HG02759 (cell line): ENCODE data around the gene C5orf52.
A peak's percentile ranks its signal among the peaks of the same experiment; 100 is the strongest.

ENCODE experiments used
- ATAC-seq: cut with Tn5 transposase; IDR thresholded peaks from one replicate; pipeline ENCODE4 v1.9.1; 2021; ENCODE audit warnings: mild to moderate bottlenecking, moderate library complexity; ENCODE audit not compliant: unreplicated experiment

The C5orf52 gene

GRCh38 chr5:157670662-157671591 lies at the start of gene C5orf52:
Gene C5orf52, plus strand, starts transcription at chr5:157671533. Its CDS starts 82 bp downstream, at chr5:157671615.
- ATAC-seq: no peak

- no peak for ATAC-seq
Observed at GRCh38 chr5:157624144-157624543, 47.2 kb upstream of the C5orf52 start.

- ATAC-seq: no peak
Observed at GRCh38 chr5:157626831-157627230, 44.5 kb upstream of the C5orf52 start.

GRCh38 chr5:157630341-157630740 lies 41.0 kb upstream of the C5orf52 start:
- no peak for ATAC-seq

- ATAC-seq: no peak
Observed at GRCh38 chr5:157640406-157641066, 30.8 kb upstream of the C5orf52 start.

- no peak for ATAC-seq
Observed at GRCh38 chr5:157648275-157648990, 22.9 kb upstream of the C5orf52 start.

- ATAC-seq: no peak
Observed at GRCh38 chr5:157649101-157649500, 22.2 kb upstream of the C5orf52 start.

- no peak for ATAC-seq
Observed at GRCh38 chr5:157650991-157651611, 20.2 kb upstream of the C5orf52 start.

- peak; percentile 93 for ATAC-seq
Observed at GRCh38 chr5:157651623-157652376, 19.5 kb upstream of the C5orf52 start.

GRCh38 chr5:157652377-157652692 lies 19.0 kb upstream of the C5orf52 start, which contains the start of gene SOX30:
Gene SOX30, minus strand, starts transcription at chr5:157652438. Its CDS starts 360 bp downstream, at chr5:157652078.
- ATAC-seq: no peak

- ATAC-seq: no peak
Observed at GRCh38 chr5:157657516-157657915, 13.8 kb upstream of the C5orf52 start.

GRCh38 chr5:157658893-157659292 lies 12.4 kb upstream of the C5orf52 start:
- no peak for ATAC-seq

- no peak for ATAC-seq
Observed at GRCh38 chr5:157659868-157660660, 11.3 kb upstream of the C5orf52 start.

- no peak for ATAC-seq
Observed at GRCh38 chr5:157665467-157666070, 5.8 kb upstream of the C5orf52 start.

GRCh38 chr5:157668356-157668755 lies 3.0 kb upstream of the C5orf52 start:
- ATAC-seq: no peak

GRCh38 chr5:157669701-157670097 lies 1.6 kb upstream of the C5orf52 start:
- no peak for ATAC-seq

GRCh38 chr5:157671592-157672330 lies 428 bp downstream of the C5orf52 start:
- ATAC-seq: no peak

- ATAC-seq: no peak
Observed at GRCh38 chr5:157672976-157673375, 1.6 kb downstream of the C5orf52 start.
